ENCODE measurements around the gene NDUFV3.
A peak's percentile ranks its signal among the peaks of the same experiment; 100 is the strongest.

Gene NDUFV3

DNA sequence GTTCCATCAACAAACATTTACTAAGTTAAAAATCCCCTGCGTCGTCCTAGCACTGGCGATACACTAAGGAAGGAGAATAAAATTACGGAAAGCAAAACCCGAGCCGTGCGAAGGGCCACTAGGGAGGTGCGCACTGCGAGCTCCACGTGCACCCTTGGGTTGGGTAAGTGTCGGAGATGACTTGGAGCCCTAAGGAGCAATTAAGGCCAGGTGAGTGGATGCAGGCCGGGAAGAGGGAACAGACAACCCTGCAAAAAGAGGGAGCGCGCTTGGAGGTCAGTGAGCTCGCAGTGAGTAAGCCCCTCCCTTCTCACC is 14.5 kb upstream of the NDUFV3 start:
- POLR2A ChIA-PET = interaction anchor here (0.6 to 1.0 kb wide), 2 partner anchors 14 to 1310 kb away, joined by 3 read pairs; no protein-coding TSS in a partner anchor
- TF ChIP-seq, protein P1, sequence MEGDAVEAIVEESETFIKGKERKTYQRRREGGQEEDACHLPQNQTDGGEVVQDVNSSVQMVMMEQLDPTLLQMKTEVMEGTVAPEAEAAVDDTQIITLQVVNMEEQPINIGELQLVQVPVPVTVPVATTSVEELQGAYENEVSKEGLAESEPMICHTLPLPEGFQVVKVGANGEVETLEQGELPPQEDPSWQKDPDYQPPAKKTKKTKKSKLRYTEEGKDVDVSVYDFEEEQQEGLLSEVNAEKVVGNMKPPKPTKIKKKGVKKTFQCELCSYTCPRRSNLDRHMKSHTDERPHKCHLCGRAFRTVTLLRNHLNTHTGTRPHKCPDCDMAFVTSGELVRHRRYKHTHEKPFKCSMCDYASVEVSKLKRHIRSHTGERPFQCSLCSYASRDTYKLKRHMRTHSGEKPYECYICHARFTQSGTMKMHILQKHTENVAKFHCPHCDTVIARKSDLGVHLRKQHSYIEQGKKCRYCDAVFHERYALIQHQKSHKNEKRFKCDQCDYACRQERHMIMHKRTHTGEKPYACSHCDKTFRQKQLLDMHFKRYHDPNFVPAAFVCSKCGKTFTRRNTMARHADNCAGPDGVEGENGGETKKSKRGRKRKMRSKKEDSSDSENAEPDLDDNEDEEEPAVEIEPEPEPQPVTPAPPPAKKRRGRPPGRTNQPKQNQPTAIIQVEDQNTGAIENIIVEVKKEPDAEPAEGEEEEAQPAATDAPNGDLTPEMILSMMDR (IDR thresholded peaks at IDR 0.05; ENCODE audit: control extremely low read depth, extremely low read depth, low read depth, missing control alignments) = no peak
- no peak for DNase-seq (ENCODE audit: extremely low spot score)
- CTCF ChIA-PET = no interaction called here

GRCh38 chr21:42878993-42879787 is 13.9 kb upstream of the NDUFV3 start, which contains the start of gene WDR4:
WDR4 (minus strand) TSS chr21:42879539; CDS start chr21:42879495, 44 bp downstream.
- DNase-seq (ENCODE audit: extremely low spot score) = peak; percentile 99
- ChIA-PET CTCF (no interaction called here), POLR2A (interaction anchor here (0.6 kb wide), 1 partner anchor 1310 kb away, joined by 3 read pairs; no protein-coding TSS in a partner anchor)
- TF ChIP-seq, protein P1 (IDR thresholded peaks at IDR 0.05; ENCODE audit: control extremely low read depth, extremely low read depth, low read depth, missing control alignments) = no peak

GRCh38 chr21:42880352-42880751 is 12.8 kb upstream of the NDUFV3 start:
- ChIA-PET CTCF (no interaction called here), POLR2A (interaction anchor here (1.2 kb wide), 1 partner anchor 187 kb away, joined by 3 read pairs; no protein-coding TSS in a partner anchor)
- no peak for DNase-seq (ENCODE audit: extremely low spot score)
- TF ChIP-seq, protein P1 (IDR thresholded peaks at IDR 0.05; ENCODE audit: control extremely low read depth, extremely low read depth, low read depth, missing control alignments) = no peak

- no peak for DNase-seq (ENCODE audit: extremely low spot score)
- TF ChIP-seq, protein P1 (IDR thresholded peaks at IDR 0.05; ENCODE audit: control extremely low read depth, extremely low read depth, low read depth, missing control alignments) = no peak
- ChIA-PET CTCF (no interaction called here), POLR2A (no interaction called here)
Measured at GRCh38 chr21:42883921-42884320, 9.2 kb upstream of the NDUFV3 start.

DNA sequence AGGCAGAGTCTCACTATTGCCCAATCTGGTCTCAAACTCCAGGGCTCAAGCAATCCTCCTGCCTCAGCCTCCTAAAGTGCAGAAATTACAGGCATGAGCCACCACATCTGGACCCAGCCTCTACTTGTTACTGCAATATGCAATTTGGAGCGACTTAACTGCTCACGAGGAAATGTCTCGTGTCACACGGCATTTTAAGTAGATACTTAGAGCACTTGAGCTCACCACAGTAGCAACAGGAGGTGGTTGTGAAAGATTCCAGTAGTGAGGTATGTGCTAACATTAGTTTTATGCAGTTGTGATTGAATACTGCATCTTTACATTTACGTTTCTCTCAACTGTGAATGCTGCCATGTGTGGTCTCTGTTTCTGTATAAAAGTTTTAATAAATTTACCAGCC is 5.8 kb upstream of the NDUFV3 start:
- DNase-seq (ENCODE audit: extremely low spot score) = no peak
- ChIA-PET POLR2A (no interaction called here), CTCF (no interaction called here)
- TF ChIP-seq, protein P1 (IDR thresholded peaks at IDR 0.05; ENCODE audit: control extremely low read depth, extremely low read depth, low read depth, missing control alignments) = no peak

GRCh38 chr21:42892582-42892930 is 553 bp upstream of the NDUFV3 start:
- no peak for DNase-seq (ENCODE audit: extremely low spot score)
- TF ChIP-seq, protein P1 (IDR thresholded peaks at IDR 0.05; ENCODE audit: control extremely low read depth, extremely low read depth, low read depth, missing control alignments) = no peak
- POLR2A ChIA-PET = interaction anchor here (0.6 to 0.9 kb wide), 2 partner anchors 14 to 1925 kb away, joined by 3 read pairs; no protein-coding TSS in a partner anchor
- CTCF ChIA-PET = interaction anchor here (1.1 to 1.7 kb wide), 6 partner anchors 9 to 775 kb away, joined by 3 to 5 read pairs (median 3); no protein-coding TSS in a partner anchor
